ENCODE data around the gene CADPS2. TPM values are rescaled to one million over a fixed set of nuclear protein-coding genes. Genes with fewer than 3 reads are reported as not detected.

CADPS2 gene
- 36.2 TPM for total RNA-seq

GRCh38 chr7:122886357-122887081, at the start of gene CADPS2:
CADPS2 (minus strand) TSS chr7:122886460; CDS start chr7:122886337, 123 bp downstream.

GRCh38 chr7:122702872-122703510, 183.3 kb downstream of the CADPS2 start, which contains the start of gene RNF148:
RNF148 (minus strand) TSS chr7:122702922; CDS start chr7:122702750, 172 bp downstream.

GRCh38 chr7:122699017-122699416, 187.2 kb downstream of the CADPS2 start, which contains the start of gene RNF133:
RNF133 (minus strand) TSS chr7:122699117; CDS start chr7:122698918, 199 bp downstream.

GRCh38 chr7:122304319-122304975, 581.8 kb downstream of the CADPS2 start, which contains the start of gene FEZF1:
FEZF1 (minus strand) TSS chr7:122304750; CDS start chr7:122304437, 313 bp downstream.

Small RNAs within 50 kb of the gene (small RNA-seq; reads per million reads assigned to genes)
- not detected for gene AC006463.1

Other genes with a start within 250 kb of the CADPS2 start
- gene RNF133, start 187.3 kb downstream of the CADPS2 start, total RNA-seq = 0.23 TPM
- 0.92 TPM for gene RNF148, start 183.5 kb downstream of the CADPS2 start, total RNA-seq
- not detected for gene TAS2R16, start 109.2 kb upstream of the CADPS2 start, total RNA-seq